CD14-positive monocyte (primary cell): ENCODE measurements around the gene IGF1. TPM values are rescaled to one million over a fixed set of nuclear protein-coding genes. Genes with fewer than 3 reads are reported as not detected.

Experiments
- DNase-seq, 3 donors: peaks; one replicate each; pipeline ENCODE4 v3.0.0-alpha.2; 2011 to 2022
- H2AFZ ChIP-seq: 2 replicates; pipeline ENCODE4 v1.6.0; 2012; ENCODE audit warnings: mild to moderate bottlenecking, low read depth, low read length, inconsistent platforms; ENCODE audit not compliant: insufficient read depth, poor library complexity, severe bottlenecking
- H3K27ac ChIP-seq, 2 donors: 1 replicate in 1 of 2; 2 replicates in 1 of 2; pipeline ENCODE4 v1.5.1; 2012 to 2013; ENCODE audit warnings: low read length in 2 of 2, control low read depth in 1 of 2, inconsistent platforms in 1 of 2, low read depth in 1 of 2, mild to moderate bottlenecking in 1 of 2
- H3K27me3 ChIP-seq, 2 donors: one replicate each; pipeline versions ENCODE4 v1.6.0 to v1.6.1; 2011 to 2013; ENCODE audit warnings: low read length in 2 of 2; ENCODE audit not compliant: control insufficient read depth in 2 of 2, insufficient read depth in 2 of 2
- H3K36me3 ChIP-seq, 2 donors: replicated peaks in 1 of 2; 1 replicate in 1 of 2; 2 replicates in 1 of 2; pipeline versions ENCODE4 v1.5.1 to v1.6.1; 2012 to 2013; ENCODE audit warnings: low read length in 2 of 2, control low read depth in 1 of 2, inconsistent platforms in 1 of 2, mild to moderate bottlenecking in 1 of 2; ENCODE audit not compliant: insufficient read depth in 2 of 2, control insufficient read depth in 1 of 2
- H3K4me1 ChIP-seq, 2 donors: 1 replicate in 1 of 2; 2 replicates in 1 of 2; pipeline versions ENCODE4 v1.5.1 to v1.6.1; 2012 to 2013; ENCODE audit warnings: low read length in 2 of 2, control low read depth in 1 of 2, inconsistent platforms in 1 of 2, mild to moderate bottlenecking in 1 of 2, moderate library complexity in 1 of 2; ENCODE audit not compliant: insufficient read depth in 2 of 2, control insufficient read depth in 1 of 2
- H3K4me2 ChIP-seq: replicated peaks from 2 replicates; pipeline ENCODE3; 2012; ENCODE audit warnings: low read length, moderate library complexity, mild to moderate bottlenecking; ENCODE audit not compliant: poor library complexity, severe bottlenecking; ENCODE audit errors: extremely low read depth
- H3K4me3 ChIP-seq, 3 experiments: fragments of 200-600 bp in 1 of 3; sonication (generic) in 1 of 3; replicated peaks in 1 of 3; 1 replicate in 2 of 3; 2 replicates in 1 of 3; pipeline ENCODE4 v1.5.1; 2011 to 2013; ENCODE audit warnings: low read length in 3 of 3, mild to moderate bottlenecking in 3 of 3, control low read depth in 2 of 3, low read depth in 2 of 3, inconsistent platforms in 1 of 3, moderate library complexity in 1 of 3
- H3K79me2 ChIP-seq: 2 replicates; pipeline ENCODE4 v1.6.0; 2012; ENCODE audit warnings: mild to moderate bottlenecking, control low read depth, inconsistent platforms, low read length, moderate library complexity; ENCODE audit not compliant: insufficient read depth
- H3K9ac ChIP-seq: 2 replicates; pipeline ENCODE4 v1.6.0; 2017; ENCODE audit warnings: low read length, mild to moderate bottlenecking; ENCODE audit not compliant: insufficient read depth, poor library complexity, severe bottlenecking
- H3K9me3 ChIP-seq, 2 donors: replicated peaks in 1 of 2; 1 replicate in 1 of 2; 2 replicates in 1 of 2; pipeline versions ENCODE4 v1.5.1 to v1.6.1; 2012 to 2013; ENCODE audit warnings: low read length in 2 of 2, control low read depth in 1 of 2; ENCODE audit not compliant: control insufficient read depth in 1 of 2, insufficient read depth in 1 of 2
- H4K20me1 ChIP-seq: 2 replicates; pipeline ENCODE4 v1.6.0; 2012; ENCODE audit warnings: mild to moderate bottlenecking, low read length, control low read depth, moderate library complexity; ENCODE audit not compliant: insufficient read depth
- H3K27ac Mint-ChIP-seq, 7 donors: one replicate each; pipeline ENCODE4 v1.8.0; 2020; ENCODE audit warnings: mild to moderate bottlenecking in 7 of 7, mixed read lengths in 7 of 7, moderate library complexity in 6 of 7, inconsistent platforms in 2 of 7
- H3K27me3 Mint-ChIP-seq, 3 donors: one replicate each; pipeline ENCODE4 v1.8.0; 2021 to 2022; ENCODE audit warnings: low read depth in 3 of 3, mild to moderate bottlenecking in 3 of 3, mixed read lengths in 3 of 3, moderate library complexity in 3 of 3, inconsistent platforms in 1 of 3
- H3K36me3 Mint-ChIP-seq, 2 donors: one replicate each; pipeline ENCODE4 v1.8.0; 2020; ENCODE audit warnings: mixed read lengths in 2 of 2, inconsistent platforms in 1 of 2, mild to moderate bottlenecking in 1 of 2
- H3K4me1 Mint-ChIP-seq: one replicate; pipeline ENCODE4 v1.8.0; 2020; ENCODE audit warnings: mild to moderate bottlenecking, mixed read lengths
- H3K4me3 Mint-ChIP-seq, 2 donors: one replicate each; pipeline ENCODE4 v1.8.0; 2020; ENCODE audit warnings: mild to moderate bottlenecking in 2 of 2, mixed read lengths in 2 of 2, moderate library complexity in 1 of 2
- H3K9me3 Mint-ChIP-seq, 7 donors: one replicate each; pipeline ENCODE4 v1.8.0; 2020 to 2022; ENCODE audit warnings: mixed read lengths in 7 of 7, mild to moderate bottlenecking in 6 of 7, moderate library complexity in 6 of 7, inconsistent platforms in 2 of 7
- CTCF ChIP-seq: fragments of 200-600 bp; IDR thresholded peaks from one replicate; pipeline ENCODE4 v1.8.0; 2022; ENCODE audit warnings: antibody characterized with exemption, mild to moderate bottlenecking
- WGBS: methylation state at CpG from one replicate; pipeline ENCODE4 v1.1.5; 2013; ENCODE audit warnings: missing lambda C conversion rate; ENCODE audit not compliant: insufficient coverage; 5-methylcytosine and 5-hydroxymethylcytosine counted together
- intact Hi-C, 2 donors: fragments of 100-400 bp; cut with micrococcal nuclease; formaldehyde crosslinking; loops; one replicate each; pipeline versions ENCODE4 v1.15.0 to v1.15.1; 2023
- polyA minus RNA-seq: library from RNA; depleted of rRNA, polyadenylated mRNA; stranded (reverse); fragments of >200 nt; gene quantifications from 2 replicates; pipeline ENCODE4 v1.2.3, GENCODE V29; 2012
- polyA plus RNA-seq, 3 donors: library from polyadenylated mRNA; depleted of rRNA in 1 of 3; unstranded in 2 of 3; stranded (reverse) in 1 of 3; fragments of 300-500 nt in 2 of 3; fragments of >200 nt in 1 of 3; fragmentation: Illumina TruSeq in 2 of 3; gene quantifications; 1 replicate in 2 of 3; 2 replicates in 1 of 3; pipeline ENCODE4 v1.2.3, GENCODE V29; 2012 to 2021
- total RNA-seq, 12 experiments: library from RNA in 1 of 12; stranded (reverse) in 1 of 12; fragments of 120-200 nt in 1 of 12; gene quantifications; one replicate each; pipeline ENCODE4 v1.2.4 and lab custom pipeline; 2013 to 2026; ENCODE audit warnings: mixed read lengths in 6 of 12, inconsistent platforms in 1 of 12

Gene IGF1
- 0.02 TPM for total RNA-seq (2013)
- not detected for polyA plus RNA-seq
- polyA minus RNA-seq, result not detected in 2 replicates
- 0 to 2.8 (median 0.07) reads per million in 11 experiments for total RNA-seq (lab: John Stamatoyannopoulos, UW)

DNA sequence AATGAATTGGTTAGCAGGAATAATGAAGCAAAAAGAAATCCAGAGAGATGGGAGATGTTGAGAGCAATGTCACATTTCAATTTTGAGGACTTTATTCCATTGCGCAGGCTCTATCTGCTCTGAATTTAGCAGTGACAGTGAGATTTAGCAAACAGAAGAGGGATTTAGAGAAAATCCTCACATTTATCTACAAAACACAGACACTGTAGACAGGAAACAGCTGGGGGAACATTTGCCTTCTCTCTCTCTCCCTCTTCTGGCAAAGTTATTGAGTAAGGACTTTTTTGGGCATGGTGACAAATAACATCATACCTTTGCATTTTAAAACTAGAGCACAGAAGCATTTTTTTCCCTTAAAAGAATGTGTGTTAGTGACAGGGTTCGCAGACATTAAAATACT lies at the start of gene IGF1:
Gene IGF1 (minus strand): TSS at position 158 of the 400 bp plus-strand sequence. CDS start 182 bp downstream, outside the sequence.
- Histone ChIP-seq H2AFZ (no peak within 1 kb of the TSS), H3K4me3 (no peak within 1 kb of the TSS), H4K20me1 (no peaks in the 10 kb centered on the region), H3K79me2 (no peaks in the 10 kb centered on the region), H3K9ac (no peak within 1 kb of the TSS), H3K4me2 (peak within 1 kb of the TSS; percentile 18), H3K9me3 (no peaks in the 10 kb centered on the region), H3K27me3 (peaks cover 0 to 2% of the 10 kb centered on the region in 2 donors), H3K36me3 (no peaks in the 10 kb centered on the region), H3K4me1 (peaks cover 11 to 12% of the 10 kb centered on the region in 2 donors), H3K27ac (no peak within 1 kb of the TSS)
- Mint-ChIP-seq H3K4me1 (peaks cover 14% of the 10 kb centered on the region), H3K36me3 (no peaks in the 10 kb centered on the region), H3K4me3 (no peak within 1 kb of the TSS), H3K27me3 (peaks cover 4 to 8% (median 6%) of the 10 kb centered on the region in 3 donors), H3K9me3 (peaks cover 0 to 2% (median 0%) of the 10 kb centered on the region in 7 donors), H3K27ac (no peak within 1 kb of the TSS)
- intact Hi-C loops, result no loop called here
- TF ChIP-seq CTCF, result no peak
- DNase-seq, result no peak
- no CpG with 5 or more reads among the region's 2 CpGs for WGBS

DNA sequence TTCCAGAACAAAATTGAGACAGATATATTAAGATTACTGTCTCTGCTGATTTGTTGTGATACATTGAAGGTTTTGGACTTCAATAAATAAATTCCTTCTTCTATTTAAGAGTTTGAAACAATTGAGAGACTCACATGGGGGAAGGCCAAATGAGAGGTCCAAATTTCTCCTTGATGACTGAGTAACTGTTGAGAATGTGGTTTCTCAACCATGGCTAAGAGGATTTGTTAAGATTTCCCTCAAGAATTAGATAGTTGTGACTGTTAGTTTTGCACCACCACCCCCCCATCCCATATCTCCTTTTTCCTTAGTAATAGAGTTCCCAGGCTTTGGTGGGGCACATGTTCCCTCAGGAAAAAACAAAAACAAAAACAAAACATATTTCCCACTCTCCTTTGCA lies 47.7 kb upstream of the IGF1 start:
- Histone ChIP-seq H3K27ac (no peak overlapping the region), H3K36me3 (no peaks in the 10 kb centered on the region), H3K4me2 (no peak overlapping the region), H3K4me3 (no peak overlapping the region), H3K9me3 (no peaks in the 10 kb centered on the region), H4K20me1 (no peaks in the 10 kb centered on the region), H3K4me1 (no peaks in the 10 kb centered on the region), H2AFZ (no peak overlapping the region), H3K79me2 (no peaks in the 10 kb centered on the region), H3K9ac (no peak overlapping the region), H3K27me3 (no peaks in the 10 kb centered on the region)
- no peaks in the 10 kb centered on the region for H3K4me1 Mint-ChIP-seq
- H3K27me3 Mint-ChIP-seq, result peaks cover 0 to 8% (median 5%) of the 10 kb centered on the region in 3 donors
- intact Hi-C loops, result no loop called here
- H3K4me3 Mint-ChIP-seq, result no peak overlapping the region
- no peak overlapping the region for H3K27ac Mint-ChIP-seq
- peaks cover 0 to 7% (median 1%) of the 10 kb centered on the region in 7 donors for H3K9me3 Mint-ChIP-seq
- H3K36me3 Mint-ChIP-seq, result no peaks in the 10 kb centered on the region
- no peak for DNase-seq
- TF ChIP-seq CTCF, result no peak
